Neural cell (in vitro differentiated cells): Measurements from ENCODE around the gene GADD45A.

Experiments used
- EP300 ChIP-seq: fragments of 450-650 bp; conservative IDR thresholded peaks from 2 replicates; pipeline ENCODE4 v1.6.1; 2014; ENCODE audit warnings: antibody characterized with exemption, mild to moderate bottlenecking, moderate library complexity; ENCODE audit not compliant: poor library complexity, severe bottlenecking
- EZH2 ChIP-seq: fragments of 200-600, 300-800 bp; shearing (Covaris generic), sonication (generic); IDR thresholded peaks from 2 replicates; pipeline ENCODE4 v1.6.1; 2014; ENCODE audit warnings: antibody characterized with exemption, low read length, borderline replicate concordance, mild to moderate bottlenecking; ENCODE audit not compliant: insufficient read depth, poor library complexity, severe bottlenecking
- RAD21 ChIP-seq: fragments of 450-650 bp; conservative IDR thresholded peaks from 2 replicates; pipeline ENCODE4 v1.6.1; 2014; ENCODE audit warnings: antibody characterized with exemption, mild to moderate bottlenecking, moderate library complexity
- SMC3 ChIP-seq: fragments of 450-650 bp; conservative IDR thresholded peaks from 2 replicates; pipeline ENCODE4 v1.6.1; 2014; ENCODE audit warnings: antibody characterized with exemption, mild to moderate bottlenecking, moderate library complexity; ENCODE audit not compliant: poor library complexity
- TF ChIP-seq, protein P1 (sequence below): fragments of 450-650 bp; IDR thresholded peaks from 2 replicates; pipeline ENCODE4 v1.5.1; 2014; ENCODE audit warnings: antibody characterized with exemption, mild to moderate bottlenecking, moderate library complexity; ENCODE audit not compliant: poor library complexity, severe bottlenecking

DNA sequence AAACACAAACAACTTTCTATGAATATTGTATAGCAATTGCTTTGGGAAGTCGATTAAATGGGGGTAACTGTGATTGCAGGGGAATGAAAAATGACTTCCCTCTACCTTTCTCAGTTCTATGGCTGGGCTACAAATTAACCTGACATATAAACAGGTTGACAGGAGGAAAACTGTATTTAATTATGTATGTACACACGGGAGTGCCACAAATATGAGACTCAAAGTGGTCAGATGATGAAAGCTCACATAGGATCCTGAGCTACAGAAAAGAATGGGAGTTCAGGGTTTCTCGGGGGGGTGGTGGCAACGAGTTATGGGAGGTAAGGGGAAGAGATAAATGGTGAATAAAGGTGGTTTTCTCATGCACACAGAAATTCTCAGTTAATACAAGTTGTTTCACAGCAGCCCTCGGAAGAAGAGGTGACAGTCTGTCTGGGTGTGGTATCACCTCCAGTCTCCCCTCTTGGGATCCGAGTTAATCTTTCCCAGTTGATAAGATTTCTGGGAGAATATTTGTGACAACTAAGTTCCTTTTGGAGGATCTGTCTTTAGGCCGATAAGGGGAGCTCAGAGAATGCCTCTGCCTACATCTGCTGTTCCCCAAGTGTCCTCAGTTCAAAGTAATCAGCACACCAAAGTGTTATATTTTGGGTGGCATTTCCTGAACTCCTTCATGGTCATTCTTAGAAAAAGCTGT is 26.3 kb downstream of the GADD45A start:
- TF ChIP-seq EZH2 (no peak), RAD21 (no peak), EP300 (no peak), SMC3 (no peak)
- TF ChIP-seq, protein P1, sequence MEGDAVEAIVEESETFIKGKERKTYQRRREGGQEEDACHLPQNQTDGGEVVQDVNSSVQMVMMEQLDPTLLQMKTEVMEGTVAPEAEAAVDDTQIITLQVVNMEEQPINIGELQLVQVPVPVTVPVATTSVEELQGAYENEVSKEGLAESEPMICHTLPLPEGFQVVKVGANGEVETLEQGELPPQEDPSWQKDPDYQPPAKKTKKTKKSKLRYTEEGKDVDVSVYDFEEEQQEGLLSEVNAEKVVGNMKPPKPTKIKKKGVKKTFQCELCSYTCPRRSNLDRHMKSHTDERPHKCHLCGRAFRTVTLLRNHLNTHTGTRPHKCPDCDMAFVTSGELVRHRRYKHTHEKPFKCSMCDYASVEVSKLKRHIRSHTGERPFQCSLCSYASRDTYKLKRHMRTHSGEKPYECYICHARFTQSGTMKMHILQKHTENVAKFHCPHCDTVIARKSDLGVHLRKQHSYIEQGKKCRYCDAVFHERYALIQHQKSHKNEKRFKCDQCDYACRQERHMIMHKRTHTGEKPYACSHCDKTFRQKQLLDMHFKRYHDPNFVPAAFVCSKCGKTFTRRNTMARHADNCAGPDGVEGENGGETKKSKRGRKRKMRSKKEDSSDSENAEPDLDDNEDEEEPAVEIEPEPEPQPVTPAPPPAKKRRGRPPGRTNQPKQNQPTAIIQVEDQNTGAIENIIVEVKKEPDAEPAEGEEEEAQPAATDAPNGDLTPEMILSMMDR: no peak
